Erythroblast (primary cell): ENCODE measurements around the gene YIPF3.
"Not testable (repeated sequence)": the region's sequence is repeated elsewhere in the genome, so short reads cannot be mapped to it uniquely, and the experiment has no call there.

ENCODE experiments used
- GATA1 ChIP-seq: IDR thresholded peaks from 2 replicates; pipeline ENCODE4 v1.6.1; 2011; ENCODE audit warnings: low read depth, mild to moderate bottlenecking, control low read depth, low read length, moderate library complexity
- POLR2A ChIP-seq: IDR thresholded peaks from 2 replicates; pipeline ENCODE4 v1.6.1; 2011; ENCODE audit warnings: mild to moderate bottlenecking, low read length

DNA sequence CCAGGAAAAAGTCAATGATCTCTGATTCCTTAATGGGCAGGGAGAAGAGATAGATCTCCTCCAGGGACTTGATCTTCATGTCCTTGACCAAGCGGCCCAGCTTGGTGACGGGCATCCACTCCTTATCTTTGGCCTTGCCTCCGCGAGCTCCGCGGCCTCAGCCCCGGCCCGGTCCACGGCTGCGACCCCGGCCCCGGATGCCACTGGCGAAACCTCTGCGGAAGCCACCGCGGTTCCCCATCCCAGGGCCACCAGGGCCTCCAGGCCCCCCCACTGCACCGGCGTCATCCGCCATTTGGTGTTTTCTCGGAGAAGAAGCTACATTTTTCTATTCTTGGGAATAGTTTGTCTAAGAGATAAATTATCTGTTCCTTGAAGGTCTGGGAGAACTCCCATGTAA lies 22.7 kb upstream of the YIPF3 start:
- not testable (repeated sequence) for TF ChIP-seq POLR2A, GATA1
